Uterus (tissue), 2 donors: ENCODE data around the gene ZNF469.

Experiments used
- CTCF ChIP-seq, 4 experiments: fragments of 200-600 bp in 2 of 4; fragments of 450-650 bp in 2 of 4; sonication (generic) in 2 of 4; IDR thresholded peaks; one replicate each; pipeline ENCODE4 v1.5.1; 2016 to 2019; ENCODE audit warnings: antibody characterized with exemption in 4 of 4, mild to moderate bottlenecking in 2 of 4, moderate library complexity in 1 of 4
- POLR2A ChIP-seq, 2 donors: fragments of 450-650 bp; IDR thresholded peaks; one replicate each; pipeline ENCODE4 v1.6.1; 2016; ENCODE audit warnings: antibody characterized with exemption in 2 of 2, mild to moderate bottlenecking in 1 of 2, moderate library complexity in 1 of 2

GRCh38 chr16:88370365-88370764 lies 12.4 kb upstream of the ZNF469 start:
- TF ChIP-seq CTCF (IDR thresholded peaks at IDR 0.05), result no peak
- no peak for TF ChIP-seq POLR2A (IDR thresholded peaks at IDR 0.05)
